Nephron progenitor cell (in vitro differentiated cells): ENCODE results near the gene UNC13C.

Experiments used
- DNase-seq: peaks from one replicate; pipeline ENCODE4 v3.0.0; 2021
- H3K27ac Mint-ChIP-seq: 2 replicates; pipeline ENCODE4 v1.8.0; 2021; ENCODE audit warnings: mild to moderate bottlenecking, moderate library complexity, mixed read lengths
- H3K27me3 Mint-ChIP-seq: 2 replicates; pipeline ENCODE4 v1.8.0; 2021; ENCODE audit warnings: mild to moderate bottlenecking, low read depth, mixed read lengths; ENCODE audit not compliant: poor library complexity
- H3K36me3 Mint-ChIP-seq: 2 replicates; pipeline ENCODE4 v1.8.0; 2021; ENCODE audit warnings: low read depth, mixed read lengths
- H3K4me1 Mint-ChIP-seq: 2 replicates; pipeline ENCODE4 v1.8.0; 2021; ENCODE audit warnings: mixed read lengths
- H3K4me3 Mint-ChIP-seq: 2 replicates; pipeline ENCODE4 v1.8.0; 2021; ENCODE audit warnings: mild to moderate bottlenecking, moderate library complexity, mixed read lengths
- H3K9me3 Mint-ChIP-seq: 2 replicates; pipeline ENCODE4 v1.8.0; 2021; ENCODE audit warnings: mild to moderate bottlenecking, moderate library complexity, mixed read lengths
- TF ChIP-seq, protein P1 (sequence below): fragments of 200-600 bp; sonication (generic); IDR thresholded peaks from 2 replicates; pipeline ENCODE4 v1.5.0; 2021; ENCODE audit warnings: antibody characterized with exemption

The UNC13C gene

DNA sequence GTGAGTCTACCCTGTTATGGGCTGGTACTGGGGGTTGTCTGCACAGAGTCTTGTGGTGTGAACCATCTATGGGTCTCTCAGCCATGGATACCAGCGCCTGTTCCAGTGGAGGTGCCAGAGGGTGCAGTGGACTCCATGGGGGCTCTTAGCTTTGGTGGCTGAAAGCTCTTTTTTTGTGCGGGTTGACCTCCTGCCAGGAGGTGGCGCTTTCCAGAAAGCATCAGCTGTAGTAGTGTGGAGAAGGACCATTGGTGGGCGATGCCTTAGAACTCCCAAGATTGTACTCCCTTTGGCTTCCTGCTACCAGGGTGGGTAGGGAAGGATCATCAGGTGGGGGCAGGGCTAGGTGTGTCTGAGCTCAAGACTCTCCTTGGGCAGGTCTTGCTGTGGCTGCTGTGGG, 615.9 kb downstream of the UNC13C start:
- Mint-ChIP-seq H3K27me3 (peaks cover 9% of the 10 kb centered on the region), H3K36me3 (no peaks in the 10 kb centered on the region), H3K9me3 (peaks cover 51% of the 10 kb centered on the region), H3K4me1 (no peaks in the 10 kb centered on the region), H3K4me3 (no peak overlapping the region), H3K27ac (no peak overlapping the region)
- no peak for DNase-seq
- TF ChIP-seq, protein P1, sequence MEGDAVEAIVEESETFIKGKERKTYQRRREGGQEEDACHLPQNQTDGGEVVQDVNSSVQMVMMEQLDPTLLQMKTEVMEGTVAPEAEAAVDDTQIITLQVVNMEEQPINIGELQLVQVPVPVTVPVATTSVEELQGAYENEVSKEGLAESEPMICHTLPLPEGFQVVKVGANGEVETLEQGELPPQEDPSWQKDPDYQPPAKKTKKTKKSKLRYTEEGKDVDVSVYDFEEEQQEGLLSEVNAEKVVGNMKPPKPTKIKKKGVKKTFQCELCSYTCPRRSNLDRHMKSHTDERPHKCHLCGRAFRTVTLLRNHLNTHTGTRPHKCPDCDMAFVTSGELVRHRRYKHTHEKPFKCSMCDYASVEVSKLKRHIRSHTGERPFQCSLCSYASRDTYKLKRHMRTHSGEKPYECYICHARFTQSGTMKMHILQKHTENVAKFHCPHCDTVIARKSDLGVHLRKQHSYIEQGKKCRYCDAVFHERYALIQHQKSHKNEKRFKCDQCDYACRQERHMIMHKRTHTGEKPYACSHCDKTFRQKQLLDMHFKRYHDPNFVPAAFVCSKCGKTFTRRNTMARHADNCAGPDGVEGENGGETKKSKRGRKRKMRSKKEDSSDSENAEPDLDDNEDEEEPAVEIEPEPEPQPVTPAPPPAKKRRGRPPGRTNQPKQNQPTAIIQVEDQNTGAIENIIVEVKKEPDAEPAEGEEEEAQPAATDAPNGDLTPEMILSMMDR, result no peak

DNA sequence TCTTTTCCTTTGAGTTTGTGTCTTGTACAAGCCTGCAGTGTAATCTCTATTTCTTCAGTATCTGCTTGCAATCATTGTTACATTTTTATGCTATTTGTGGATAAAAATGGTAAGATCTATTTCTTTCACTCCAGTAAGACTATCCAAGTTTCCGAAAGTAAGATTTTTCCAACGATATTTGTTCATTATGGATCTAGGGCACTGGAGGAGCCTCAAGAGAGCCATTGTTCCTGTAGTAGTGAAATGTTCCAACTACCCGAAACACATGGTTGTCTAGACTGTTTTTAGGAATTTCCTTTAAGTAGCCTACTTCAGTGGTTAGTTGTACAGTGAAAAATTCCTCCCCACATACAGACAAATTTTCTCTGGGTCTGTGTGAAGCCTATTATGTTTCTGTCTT, 621.1 kb downstream of the UNC13C start:
- DNase-seq, result no peak
- no peaks in the 10 kb centered on the region for H3K36me3 Mint-ChIP-seq
- peaks cover 15% of the 10 kb centered on the region for H3K9me3 Mint-ChIP-seq
- H3K4me1 Mint-ChIP-seq, result no peaks in the 10 kb centered on the region
- TF ChIP-seq, protein P1, result no peak
- no peak overlapping the region for H3K27ac Mint-ChIP-seq
- H3K4me3 Mint-ChIP-seq, result no peak overlapping the region
- H3K27me3 Mint-ChIP-seq, result peaks cover 9% of the 10 kb centered on the region

DNA sequence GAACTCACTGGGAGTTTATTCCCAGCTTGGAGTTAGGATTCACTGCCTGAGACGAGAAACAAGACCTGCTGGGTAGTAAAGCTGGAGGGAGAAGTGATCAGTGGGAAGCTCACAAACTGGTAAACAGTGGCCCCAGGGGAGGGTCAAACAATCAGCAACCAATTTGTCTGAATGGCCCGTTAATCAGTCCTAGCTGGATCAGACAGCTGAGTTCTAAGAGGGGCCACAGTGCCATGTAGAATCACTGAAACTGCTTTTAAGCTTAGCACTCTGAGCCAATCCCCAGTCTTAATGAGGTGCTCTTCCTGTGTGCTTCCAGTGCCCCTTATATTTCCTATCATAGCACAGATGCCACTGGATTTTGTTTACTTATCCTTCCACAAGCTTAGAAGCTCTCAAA, 626.8 kb downstream of the UNC13C start:
- peaks cover 19% of the 10 kb centered on the region for H3K27me3 Mint-ChIP-seq
- no peaks in the 10 kb centered on the region for H3K9me3 Mint-ChIP-seq
- DNase-seq, result peak; percentile 5
- no peak overlapping the region for H3K27ac Mint-ChIP-seq
- H3K4me1 Mint-ChIP-seq, result peaks cover 8% of the 10 kb centered on the region
- TF ChIP-seq, protein P1, result no peak
- H3K4me3 Mint-ChIP-seq, result peak overlapping the region; percentile 11
- no peaks in the 10 kb centered on the region for H3K36me3 Mint-ChIP-seq

DNA sequence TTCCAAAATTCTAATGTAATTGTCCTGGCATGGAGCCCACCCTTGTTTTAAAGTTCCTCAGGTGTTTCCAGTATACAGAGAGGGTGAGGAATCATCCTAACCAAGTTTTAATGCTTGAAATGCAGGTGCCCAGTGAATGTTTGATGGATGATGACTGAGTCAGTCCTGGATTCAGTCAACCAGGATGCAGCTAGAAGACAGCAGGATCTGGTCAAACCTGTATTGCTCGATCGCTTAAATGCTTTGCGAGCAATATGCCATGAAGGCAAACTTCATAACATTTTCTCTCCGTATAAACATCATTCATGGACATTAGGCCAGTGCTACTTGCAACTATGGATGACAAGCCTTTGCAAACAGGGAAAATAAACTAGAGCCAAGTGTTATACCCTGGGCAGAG, 627.3 kb downstream of the UNC13C start:
- no peaks in the 10 kb centered on the region for H3K9me3 Mint-ChIP-seq
- no peak for DNase-seq
- no peak overlapping the region for H3K4me3 Mint-ChIP-seq
- H3K4me1 Mint-ChIP-seq, result peaks cover 8% of the 10 kb centered on the region
- TF ChIP-seq, protein P1, result no peak
- no peaks in the 10 kb centered on the region for H3K36me3 Mint-ChIP-seq
- H3K27me3 Mint-ChIP-seq, result peaks cover 19% of the 10 kb centered on the region
- H3K27ac Mint-ChIP-seq, result no peak overlapping the region

DNA sequence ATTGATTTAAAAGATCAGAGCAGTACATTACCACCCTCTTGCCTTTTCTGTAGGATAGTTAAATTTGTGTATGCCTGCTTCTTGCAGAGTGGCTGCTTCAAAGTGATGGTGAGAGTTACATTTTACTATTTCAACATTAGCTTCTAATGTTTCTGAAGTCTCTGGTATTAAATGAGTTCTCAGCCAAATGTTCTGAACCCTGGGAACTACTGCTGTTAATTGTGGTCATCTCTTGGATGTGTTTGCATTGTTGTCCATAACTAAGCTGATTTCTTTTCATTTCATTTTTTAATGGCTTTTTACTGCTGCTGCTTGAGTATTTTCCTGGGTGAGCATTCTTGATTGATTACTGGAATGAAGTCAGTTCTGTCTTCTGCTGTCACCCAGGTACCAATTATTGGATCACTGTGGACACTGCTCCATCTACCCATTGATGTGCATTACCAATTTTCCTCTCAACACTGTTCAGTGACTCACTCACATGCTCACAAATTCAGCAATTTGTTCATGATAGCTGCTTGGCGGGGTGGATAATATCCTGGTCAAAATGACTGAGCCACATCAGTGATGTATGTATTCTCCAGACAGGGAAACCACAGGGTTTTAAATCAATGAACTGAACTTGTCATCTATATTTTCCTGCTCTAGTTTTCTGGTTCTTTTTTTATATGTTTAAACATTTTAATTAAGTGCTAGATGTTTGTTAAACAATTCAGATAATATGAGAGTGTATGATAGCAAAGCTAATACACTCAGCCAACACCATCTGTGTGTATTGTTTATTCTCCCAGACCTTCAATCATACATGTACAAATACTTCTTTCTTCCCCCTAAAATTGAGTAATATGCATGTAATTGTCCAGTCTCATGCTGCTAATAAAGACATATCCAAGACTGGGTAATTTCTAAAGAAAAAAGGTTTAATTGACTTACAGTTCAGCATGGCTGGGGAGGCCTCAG, 630.9 kb downstream of the UNC13C start:
- H3K36me3 Mint-ChIP-seq, result no peaks in the 10 kb centered on the region
- no peak overlapping the region for H3K27ac Mint-ChIP-seq
- H3K4me3 Mint-ChIP-seq, result no peak overlapping the region
- DNase-seq, result no peak
- H3K27me3 Mint-ChIP-seq, result peaks cover 13% of the 10 kb centered on the region
- TF ChIP-seq, protein P1, result no peak
- H3K9me3 Mint-ChIP-seq, result no peaks in the 10 kb centered on the region
- peaks cover 8% of the 10 kb centered on the region for H3K4me1 Mint-ChIP-seq

DNA sequence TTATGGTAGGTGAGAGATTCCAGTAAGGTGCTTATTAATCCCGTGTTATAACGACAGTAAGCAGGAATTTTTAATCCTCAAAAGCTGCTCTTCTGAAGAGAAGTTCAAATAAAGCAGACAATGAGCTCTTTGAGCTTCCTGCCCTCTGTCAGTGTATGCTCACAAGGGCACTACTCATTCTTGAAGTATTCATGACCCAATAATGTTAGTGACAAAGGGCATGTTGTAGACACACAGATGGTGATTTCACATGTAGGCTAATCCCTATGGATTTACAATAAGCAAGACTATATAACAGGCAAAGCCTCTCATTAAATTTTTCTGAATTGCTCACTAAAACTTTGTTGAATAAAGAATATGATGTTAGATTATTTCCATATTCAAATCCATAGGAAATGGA, 639.9 kb downstream of the UNC13C start:
- Mint-ChIP-seq H3K4me1 (no peaks in the 10 kb centered on the region), H3K27ac (no peak overlapping the region), H3K27me3 (no peaks in the 10 kb centered on the region), H3K36me3 (no peaks in the 10 kb centered on the region), H3K9me3 (no peaks in the 10 kb centered on the region), H3K4me3 (no peak overlapping the region)
- DNase-seq, result no peak
- TF ChIP-seq, protein P1, result no peak
